Adrenal gland (tissue), 5 donors: ENCODE data around the gene OR5C1.

Experiments used
- POLR2A ChIP-seq, 2 donors: fragments of 450-650 bp; IDR thresholded peaks; one replicate each; pipeline ENCODE4 v1.6.1; 2017; ENCODE audit warnings: antibody characterized with exemption in 2 of 2, mild to moderate bottlenecking in 2 of 2, moderate library complexity in 1 of 2
- TF ChIP-seq, protein P1 (sequence below), 6 experiments: fragments of 450-650 bp in 4 of 6; fragments of 200-600 bp in 2 of 6; sonication (generic) in 1 of 6; IDR thresholded peaks; 1 replicate in 5 of 6; 2 replicates in 1 of 6; pipeline versions ENCODE4 v1.5.1 to v1.8.0; 2016 to 2021; ENCODE audit warnings: antibody characterized with exemption in 6 of 6, mild to moderate bottlenecking in 2 of 6, moderate library complexity in 1 of 6
- donor health status: DM: no; HTN: no; CAD: no.

DNA sequence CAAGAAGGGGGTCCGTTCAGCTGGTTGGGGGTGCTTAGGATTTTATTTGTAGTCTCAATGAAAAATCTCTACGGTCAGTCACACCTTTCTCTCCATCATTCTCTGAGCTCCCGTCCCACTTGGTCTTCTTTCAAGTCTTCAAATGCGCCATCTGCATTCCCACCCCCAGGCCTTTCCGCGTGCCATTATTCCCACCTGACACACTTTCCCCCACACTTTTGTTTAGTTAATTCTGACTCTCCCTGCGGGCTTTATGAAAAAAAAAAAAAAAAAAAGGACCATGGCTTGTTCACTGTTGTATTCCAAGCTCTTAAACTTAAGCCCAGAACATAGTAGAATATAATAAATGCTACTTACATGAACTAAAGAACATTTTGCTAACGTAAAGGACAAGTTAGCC is 11.7 kb upstream of the OR5C1 start:
- TF ChIP-seq, protein P1, sequence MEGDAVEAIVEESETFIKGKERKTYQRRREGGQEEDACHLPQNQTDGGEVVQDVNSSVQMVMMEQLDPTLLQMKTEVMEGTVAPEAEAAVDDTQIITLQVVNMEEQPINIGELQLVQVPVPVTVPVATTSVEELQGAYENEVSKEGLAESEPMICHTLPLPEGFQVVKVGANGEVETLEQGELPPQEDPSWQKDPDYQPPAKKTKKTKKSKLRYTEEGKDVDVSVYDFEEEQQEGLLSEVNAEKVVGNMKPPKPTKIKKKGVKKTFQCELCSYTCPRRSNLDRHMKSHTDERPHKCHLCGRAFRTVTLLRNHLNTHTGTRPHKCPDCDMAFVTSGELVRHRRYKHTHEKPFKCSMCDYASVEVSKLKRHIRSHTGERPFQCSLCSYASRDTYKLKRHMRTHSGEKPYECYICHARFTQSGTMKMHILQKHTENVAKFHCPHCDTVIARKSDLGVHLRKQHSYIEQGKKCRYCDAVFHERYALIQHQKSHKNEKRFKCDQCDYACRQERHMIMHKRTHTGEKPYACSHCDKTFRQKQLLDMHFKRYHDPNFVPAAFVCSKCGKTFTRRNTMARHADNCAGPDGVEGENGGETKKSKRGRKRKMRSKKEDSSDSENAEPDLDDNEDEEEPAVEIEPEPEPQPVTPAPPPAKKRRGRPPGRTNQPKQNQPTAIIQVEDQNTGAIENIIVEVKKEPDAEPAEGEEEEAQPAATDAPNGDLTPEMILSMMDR (IDR thresholded peaks at IDR 0.05) = no peak
- no peak for TF ChIP-seq POLR2A (IDR thresholded peaks at IDR 0.05)
